Measurements from ENCODE around the gene CELA2B.
A peak's percentile ranks its signal among the peaks of the same experiment; 100 is the strongest.
"Not testable (repeated sequence)": the region's sequence is repeated elsewhere in the genome, so short reads cannot be mapped to it uniquely, and the experiment has no call there.

CELA2B gene

GRCh38 chr1:15475752-15476314, at the start of gene CELA2B:
CELA2B (plus strand) TSS chr1:15476104; CDS start chr1:15476126, 22 bp downstream.
- DNase-seq: no peak

DNA sequence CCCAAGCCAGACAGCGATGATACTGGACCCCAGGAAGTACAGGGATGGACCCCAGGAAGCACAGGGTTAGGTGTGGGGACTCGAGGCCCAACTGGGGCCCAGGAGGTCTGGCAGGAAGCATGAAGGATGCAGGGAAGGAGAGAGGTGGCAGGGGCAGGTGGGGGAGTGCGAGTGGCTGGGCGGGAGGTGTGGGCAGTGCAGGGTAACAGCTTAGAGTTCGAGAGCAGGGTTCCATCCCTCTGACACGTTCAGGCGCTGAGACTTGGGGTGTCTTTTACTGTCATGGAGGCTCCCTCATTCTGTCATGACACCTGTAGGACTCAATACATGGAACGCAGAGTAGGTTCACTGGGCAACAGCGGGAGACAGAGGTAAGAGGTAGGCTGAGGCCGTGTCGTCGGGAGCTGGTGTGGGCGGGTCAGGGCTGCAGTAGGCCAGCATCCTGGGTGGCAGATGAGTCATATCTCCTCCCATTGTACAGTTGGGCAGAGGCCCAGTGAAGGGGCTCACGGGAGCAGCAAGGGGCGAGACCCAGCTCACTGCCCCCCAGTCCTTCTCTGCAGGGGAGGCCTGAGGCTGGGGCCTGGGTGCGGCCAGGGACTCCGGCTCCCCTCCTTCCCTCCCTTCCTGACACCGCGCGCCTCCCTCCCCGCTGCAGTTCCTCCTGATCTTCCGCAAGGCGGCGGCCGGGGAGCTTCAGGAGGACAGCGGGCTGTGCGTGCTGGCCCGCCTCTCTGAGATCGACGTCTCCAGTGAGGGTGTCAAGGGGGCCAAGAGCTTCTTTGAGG, 49.2 kb upstream of the CELA2B start:
- DNase-seq: no peak

DNA sequence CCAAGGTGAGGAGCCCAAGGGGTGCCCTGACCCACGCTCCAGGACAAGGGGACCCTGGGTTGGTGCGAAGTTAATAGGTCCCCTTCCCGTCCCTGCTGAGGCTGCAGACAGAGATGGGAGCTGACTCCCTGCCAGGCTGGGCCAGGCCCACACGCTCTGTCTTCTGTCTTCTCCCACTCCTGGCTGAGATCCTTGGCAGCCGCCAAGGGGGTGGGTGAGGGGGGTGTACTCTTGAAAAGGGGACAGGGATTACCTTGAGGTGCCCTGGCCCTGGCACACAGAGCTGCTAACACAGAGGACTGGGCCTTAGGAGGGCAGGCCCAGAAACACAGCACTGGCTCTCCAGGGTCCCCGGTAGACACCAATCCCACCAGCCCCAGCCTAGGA, 48.6 kb upstream of the CELA2B start:
- DNase-seq: no peak

DNA sequence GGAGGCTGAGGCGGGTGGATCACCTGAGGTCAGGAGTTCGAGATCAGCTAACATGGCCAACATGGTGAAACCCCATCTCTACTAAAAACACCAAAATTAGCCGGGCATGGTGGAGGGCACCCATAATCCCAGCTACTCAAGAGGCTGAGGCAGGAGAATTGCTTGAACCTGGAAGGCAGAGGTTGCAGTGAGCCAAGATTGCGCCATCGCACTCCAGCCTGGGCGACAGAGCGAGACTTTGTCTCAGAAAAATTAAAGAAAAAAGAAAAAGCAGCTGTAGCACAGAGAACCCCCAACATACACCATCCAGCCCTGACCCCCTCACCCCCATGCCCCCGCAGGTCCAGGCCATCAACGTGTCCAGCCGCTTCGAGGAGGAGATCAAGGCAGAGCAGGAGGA, 47.7 kb upstream of the CELA2B start:
- not testable (repeated sequence) for DNase-seq

- DNase-seq: no peak
Observed at GRCh38 chr1:15428815-15429435, 47.0 kb upstream of the CELA2B start.

DNA sequence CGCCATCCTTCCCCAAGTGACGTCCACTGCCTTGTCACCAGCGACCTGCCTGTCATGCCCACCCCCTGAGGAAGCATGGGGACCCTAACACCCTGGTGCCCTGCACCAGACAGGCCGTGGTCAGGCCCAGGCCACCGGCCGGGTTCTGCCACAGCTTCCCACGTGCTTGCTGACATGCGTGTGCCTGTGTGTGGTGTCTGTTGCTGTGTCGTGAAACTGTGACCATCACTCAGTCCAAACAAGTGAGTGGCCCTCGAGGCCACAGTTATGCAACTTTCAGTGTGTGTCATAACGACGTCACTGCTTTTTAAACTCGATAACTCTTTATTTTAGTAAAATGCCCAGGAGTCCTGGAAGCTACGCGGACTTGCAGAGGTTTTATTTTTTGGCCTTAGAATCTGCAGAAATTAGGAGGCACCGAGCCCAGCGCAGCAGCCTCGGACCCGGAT, 46.2 kb upstream of the CELA2B start:
- DNase-seq: no peak

GRCh38 chr1:15430787-15431570, 44.9 kb upstream of the CELA2B start:
- peak; percentile 14 to 79 (median 63) for DNase-seq

DNA sequence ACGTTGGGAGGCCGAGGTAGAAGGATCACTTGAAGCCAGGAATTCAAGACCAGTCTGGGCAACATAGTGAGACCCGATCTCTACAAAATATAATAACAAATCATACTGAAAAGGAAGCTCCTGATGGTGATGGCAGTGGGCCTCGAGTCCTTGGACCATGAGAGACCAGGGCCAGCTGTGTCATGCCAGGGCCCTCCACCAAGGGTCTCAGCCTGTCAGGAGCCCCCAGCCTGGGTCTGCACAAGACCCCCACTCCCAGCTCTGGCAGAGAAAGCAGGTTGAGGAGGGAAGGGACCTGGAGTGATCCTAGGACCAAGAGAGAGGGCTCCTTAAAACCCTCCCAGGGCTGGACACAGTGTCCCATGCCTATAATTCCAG, 44.3 kb upstream of the CELA2B start:
- DNase-seq: no peak

- DNase-seq: no peak
Observed at GRCh38 chr1:15432324-15432723, 43.6 kb upstream of the CELA2B start.

DNA sequence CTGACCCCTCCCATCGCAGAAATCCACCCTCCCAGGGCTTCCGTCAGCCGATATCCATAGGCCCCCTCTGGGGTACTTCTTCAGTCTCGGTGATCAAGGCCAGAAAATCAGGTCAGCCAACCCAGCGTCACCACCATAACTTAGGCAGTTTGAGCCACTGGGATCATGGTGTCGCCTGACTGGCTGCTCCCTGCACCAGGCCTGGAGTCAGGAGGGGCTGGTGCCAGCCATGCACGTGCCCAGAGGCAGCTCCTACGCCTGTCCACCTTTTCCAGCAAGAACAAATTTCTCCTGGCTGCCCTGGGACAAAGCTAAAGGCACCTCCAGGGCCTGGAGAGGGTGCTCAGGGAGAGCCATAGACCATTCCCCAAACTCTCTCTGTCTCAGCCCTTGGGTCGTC, 42.4 kb upstream of the CELA2B start:
- no peak for DNase-seq

GRCh38 chr1:15434739-15435138, 41.2 kb upstream of the CELA2B start:
- not testable (repeated sequence) for DNase-seq

DNA sequence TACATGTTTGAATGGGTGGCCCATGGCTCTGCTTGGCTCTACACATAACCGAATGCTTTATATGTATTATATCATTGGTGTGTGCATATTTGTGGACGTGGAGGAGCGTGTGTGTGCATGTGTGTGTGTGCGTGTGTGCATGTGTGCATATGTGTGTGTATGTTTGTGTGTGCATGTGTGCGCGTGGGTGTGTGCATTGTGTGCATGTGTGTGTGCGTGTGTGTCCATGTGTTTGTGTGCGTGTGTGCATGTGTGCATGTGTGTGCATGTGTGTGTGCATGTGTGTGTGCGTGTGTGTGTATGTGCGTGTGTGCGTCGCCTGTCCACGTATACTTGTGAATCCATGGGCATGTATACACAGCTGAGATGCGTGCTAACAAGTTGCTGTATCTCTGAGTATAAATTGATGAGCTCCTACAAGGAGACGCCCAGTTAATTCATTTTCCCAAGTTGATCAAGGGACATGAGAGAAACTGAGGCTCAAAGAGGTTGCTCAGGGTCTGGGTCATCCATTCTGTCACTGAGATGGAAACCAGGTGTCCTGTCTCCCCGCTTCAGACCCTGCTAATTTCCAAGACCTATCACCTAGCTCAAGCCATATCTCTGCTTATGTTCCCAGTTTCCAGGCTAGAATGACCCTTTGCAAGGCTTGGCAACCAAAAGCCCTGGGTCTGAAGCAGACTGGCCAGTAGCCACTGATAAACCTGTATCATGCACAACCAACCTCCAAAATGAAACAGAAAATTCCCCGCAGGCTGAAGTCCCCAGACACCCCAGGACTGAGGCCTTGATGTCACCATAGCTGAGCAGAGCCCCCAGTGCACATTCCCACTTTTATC, 40.4 kb upstream of the CELA2B start:
- no peak for DNase-seq

GRCh38 chr1:15436881-15437442, 38.9 kb upstream of the CELA2B start:
- DNase-seq: no peak

DNA sequence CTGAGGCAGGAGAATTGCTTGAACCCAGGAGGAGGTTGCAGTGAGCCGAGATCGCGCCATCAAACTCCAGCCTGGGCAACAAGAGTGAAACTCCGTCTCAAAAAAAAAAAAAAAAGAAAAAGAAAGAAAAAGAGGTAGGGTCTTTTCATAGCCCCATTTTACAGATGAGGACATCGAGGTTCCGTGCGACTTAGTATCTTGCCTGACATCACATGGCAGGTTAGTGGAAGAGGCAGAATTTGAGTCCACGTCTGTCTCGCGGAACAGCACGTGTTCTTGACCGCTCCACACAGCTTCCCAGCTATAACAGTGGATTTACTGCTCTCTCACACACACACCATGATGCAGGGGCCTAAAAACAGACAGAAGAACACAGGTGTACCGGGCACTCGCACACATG, 36.6 kb upstream of the CELA2B start:
- no peak for DNase-seq

GRCh38 chr1:15440357-15440756, 35.5 kb upstream of the CELA2B start:
- no peak for DNase-seq

- no peak for DNase-seq
Observed at GRCh38 chr1:15441247-15441646, 34.7 kb upstream of the CELA2B start.

DNA sequence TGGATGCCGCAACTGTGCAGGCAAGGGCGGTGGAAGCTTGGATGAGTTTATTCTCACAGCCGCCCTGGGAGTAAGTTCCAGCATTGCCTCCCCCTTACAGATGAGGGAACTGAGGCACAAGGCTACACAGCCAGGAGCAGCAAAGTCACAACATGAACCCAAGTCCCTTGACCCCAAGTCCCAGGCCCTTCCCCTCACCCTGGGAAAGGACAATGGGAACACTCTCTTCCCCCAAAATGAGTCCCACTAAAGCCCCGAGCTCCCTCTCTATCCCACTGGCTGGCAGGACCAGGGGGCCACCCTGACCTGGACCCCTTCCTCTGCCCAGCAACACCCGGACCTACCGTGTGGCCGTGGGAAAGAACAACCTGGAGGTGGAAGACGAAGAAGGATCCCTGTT, 33.8 kb upstream of the CELA2B start:
- DNase-seq: no peak

- no peak for DNase-seq
Observed at GRCh38 chr1:15442759-15443158, 33.1 kb upstream of the CELA2B start.

DNA sequence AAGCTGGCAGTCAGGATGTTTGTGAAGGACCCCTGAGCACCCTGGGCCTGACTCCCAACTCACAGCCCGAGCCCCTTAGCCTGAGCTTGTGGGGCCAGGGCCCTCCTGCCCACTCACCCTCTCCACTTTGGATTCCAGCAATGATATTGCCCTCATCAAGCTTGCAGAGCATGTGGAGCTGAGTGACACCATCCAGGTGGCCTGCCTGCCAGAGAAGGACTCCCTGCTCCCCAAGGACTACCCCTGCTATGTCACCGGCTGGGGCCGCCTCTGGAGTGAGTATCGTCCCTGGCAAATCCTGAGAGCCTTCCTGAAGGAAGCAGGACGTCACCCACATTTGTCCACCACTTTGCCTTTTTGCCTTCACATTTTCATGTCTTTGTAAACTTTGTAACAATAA, 32.6 kb upstream of the CELA2B start:
- no peak for DNase-seq

DNA sequence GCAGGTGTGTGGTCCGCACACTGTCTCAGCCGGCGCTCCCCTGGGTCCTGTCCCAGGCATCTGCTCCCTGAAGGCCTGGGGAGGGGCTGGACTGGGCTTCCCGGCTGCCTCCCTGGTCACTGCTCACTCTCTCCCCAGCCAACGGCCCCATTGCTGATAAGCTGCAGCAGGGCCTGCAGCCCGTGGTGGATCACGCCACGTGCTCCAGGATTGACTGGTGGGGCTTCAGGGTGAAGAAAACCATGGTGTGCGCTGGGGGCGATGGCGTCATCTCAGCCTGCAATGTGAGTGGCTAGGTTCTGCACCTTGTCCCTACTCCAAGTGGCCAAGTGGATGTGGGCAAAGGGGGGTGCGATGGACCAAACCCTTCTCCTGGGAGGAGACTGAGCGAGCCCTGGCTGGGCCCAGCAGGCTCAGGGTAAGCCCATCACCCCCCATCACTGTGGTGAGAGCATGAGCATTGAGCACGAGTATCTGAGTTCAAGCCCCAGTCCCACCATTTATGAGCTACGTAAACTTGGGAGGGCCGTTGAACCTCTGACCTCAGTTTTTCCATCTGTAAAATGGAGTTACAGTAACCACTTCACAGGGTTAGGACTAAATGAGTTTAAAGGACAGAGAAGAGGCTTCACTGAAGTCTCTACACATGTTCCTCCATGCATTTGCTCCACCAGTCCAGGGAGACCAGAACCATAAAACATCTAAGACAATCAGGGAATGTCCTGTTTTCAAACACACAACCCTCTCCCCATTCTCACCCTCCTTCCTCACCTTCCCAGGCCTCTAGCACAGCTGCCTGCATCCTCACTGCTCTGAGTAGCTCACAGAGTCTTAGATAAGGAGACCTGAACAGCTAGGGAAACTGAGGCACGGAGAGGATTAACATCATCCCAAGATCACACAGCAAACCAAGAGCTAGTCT, 31.2 kb upstream of the CELA2B start:
- no peak for DNase-seq
